Panc1 (cell line): ENCODE results near the gene MTHFD1L. TPM values are rescaled to one million over a fixed set of nuclear protein-coding genes. Genes with fewer than 3 reads are reported as not detected.

ENCODE experiments used
- ATAC-seq: fragments of 200-7000 bp; cut with Tn5 transposase; 2 replicates; pipeline ENCODE4 v1.9.1; 2020; ENCODE audit warnings: mild to moderate bottlenecking, moderate library complexity
- BruUV-seq: library from RNA; stranded (reverse); fragments of 400-500 nt; replicated peaks from 2 replicates; lab custom pipeline; 2021; lab: Mats Ljungman, UMichigan
- CTCF ChIA-PET: fragments of 300-600 bp; sonication (Branson Sonifier 250); formaldehyde crosslinking; loops from one replicate; lab custom pipeline; 2022; ENCODE audit warnings: antibody characterized with exemption; lab: Charles Lee
- POLR2A ChIA-PET: fragments of 300-600 bp; sonication (Branson Sonifier 250); formaldehyde crosslinking; loops from one replicate; lab custom pipeline; 2022; ENCODE audit warnings: antibody characterized with exemption; lab: Charles Lee
- DNase-seq: peaks from one replicate; pipeline ENCODE4 v3.0.0-alpha.2; 2010; ENCODE audit warnings: low read depth, low spot score
- H3K27ac ChIP-seq: 2 replicates; pipeline ENCODE4 v1.5.1; 2011; ENCODE audit warnings: mild to moderate bottlenecking, low read length, inconsistent platforms
- H3K27me3 ChIP-seq: fragments of 200-500 bp; sonication (Bioruptor generic); 2 replicates; pipeline ENCODE4 v1.6.0; 2014; ENCODE audit warnings: low read length, inconsistent platforms; ENCODE audit not compliant: control insufficient read depth, insufficient read depth
- H3K36me3 ChIP-seq: fragments of 200-500 bp; sonication (Bioruptor generic); 2 replicates; pipeline ENCODE4 v1.5.1; 2014; ENCODE audit warnings: inconsistent platforms, mild to moderate bottlenecking, low read length, moderate library complexity; ENCODE audit not compliant: control insufficient read depth, insufficient read depth
- H3K4me1 ChIP-seq: 2 replicates; pipeline ENCODE4 v1.5.1; 2011; ENCODE audit warnings: inconsistent platforms, mild to moderate bottlenecking, low read length, moderate library complexity; ENCODE audit not compliant: control insufficient read depth, insufficient read depth
- H3K4me3 ChIP-seq, 2 experiments: 2 replicates each; pipeline ENCODE4 v1.5.1; 2011 to 2012; ENCODE audit warnings: low read depth in 2 of 2, low read length in 2 of 2, mild to moderate bottlenecking in 2 of 2, inconsistent platforms in 1 of 2, moderate library complexity in 1 of 2
- H3K9me3 ChIP-seq: fragments of 200-500 bp; sonication (Bioruptor generic); 2 replicates; pipeline ENCODE4 v1.5.1; 2014; ENCODE audit warnings: low read depth, mild to moderate bottlenecking, inconsistent platforms, low read length, moderate library complexity; ENCODE audit not compliant: control insufficient read depth, insufficient read depth
- POLR2AphosphoS5 ChIP-seq: IDR thresholded peaks from 2 replicates; pipeline ENCODE4 v1.6.1; 2012; ENCODE audit warnings: mild to moderate bottlenecking, low read depth, low read length, moderate library complexity
- SIN3A ChIP-seq: IDR thresholded peaks from 2 replicates; pipeline ENCODE4 v1.6.1; 2012; ENCODE audit warnings: low read depth, mild to moderate bottlenecking, low read length, moderate library complexity, borderline replicate concordance; ENCODE audit not compliant: insufficient read depth
- TCF7L2 ChIP-seq: IDR thresholded peaks from 2 replicates; pipeline ENCODE4 v1.6.1; 2011; ENCODE audit warnings: mild to moderate bottlenecking, low read depth, low read length, inconsistent platforms
- in situ Hi-C: cut with HindIII; loops from 2 replicates; pipeline ENCODE4 v1.10.0; 2016; ENCODE audit warnings: low sequenced_read_pairs, low pct_unique_long_range_greater_than_20kb
- intact Hi-C: fragments of 100-400 bp; cut with micrococcal nuclease; formaldehyde crosslinking; loops from one replicate; pipeline ENCODE4 v1.10.0; 2022; ENCODE audit not compliant: unreplicated experiment
- total RNA-seq: library from RNA; stranded (reverse); gene quantifications from one replicate; pipeline ENCODE4 v1.2.1, GENCODE V29; 2021; ENCODE audit not compliant: unreplicated experiment
- TF ChIP-seq, protein P1 (sequence below): fragments of 450-650 bp; IDR thresholded peaks from 2 replicates; pipeline ENCODE4 v1.5.1; 2017; ENCODE audit warnings: mild to moderate bottlenecking
- TF ChIP-seq, protein P2 (sequence below), 2 experiments: IDR thresholded peaks; 2 replicates each; pipeline ENCODE4 v1.6.1; 2011 to 2012; ENCODE audit warnings: low read depth in 2 of 2, control low read depth in 1 of 2, low read length in 1 of 2, mild to moderate bottlenecking in 1 of 2, moderate library complexity in 1 of 2; ENCODE audit not compliant: insufficient read depth in 1 of 2

Gene MTHFD1L
- total RNA-seq, 1 experiment from 2014 or later = 76.2 TPM

DNA sequence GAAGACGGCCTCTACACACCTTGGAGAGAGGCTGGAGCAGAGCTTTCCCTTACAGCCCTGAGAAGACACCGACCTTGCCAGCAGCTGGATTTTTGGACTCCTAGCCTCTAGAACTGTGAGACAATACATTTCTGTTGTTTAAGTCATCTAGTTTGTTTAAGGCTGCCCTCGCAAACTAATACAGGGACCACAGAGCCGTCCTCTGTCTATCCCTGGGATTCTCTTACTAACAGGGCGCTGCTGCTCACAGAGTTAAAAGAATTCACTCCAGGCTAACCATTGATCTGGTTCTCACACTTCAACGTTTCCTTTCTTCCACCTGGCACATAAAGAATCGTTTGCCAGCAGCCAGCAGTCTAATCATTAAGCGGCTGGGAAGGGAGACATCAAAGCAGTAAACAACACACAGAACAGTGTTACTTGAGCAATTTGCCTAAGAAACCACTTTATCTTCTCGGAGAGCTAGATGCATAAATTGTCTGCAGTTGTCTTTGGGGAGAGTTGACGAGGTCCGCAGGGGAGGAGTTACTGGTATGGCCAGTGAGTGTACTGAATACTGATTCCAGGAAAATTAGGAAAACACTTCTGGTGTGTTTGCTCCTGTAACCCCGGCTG is 270.7 kb downstream of the MTHFD1L start:
- peaks cover 3% of the 10 kb centered on the region; the same call in 1 of the 2 replicates for H3K4me1 ChIP-seq
- no TSS peak for BruUV-seq
- TF ChIP-seq POLR2AphosphoS5 = no peak
- TF ChIP-seq SIN3A = no peak
- TF ChIP-seq, protein P1, sequence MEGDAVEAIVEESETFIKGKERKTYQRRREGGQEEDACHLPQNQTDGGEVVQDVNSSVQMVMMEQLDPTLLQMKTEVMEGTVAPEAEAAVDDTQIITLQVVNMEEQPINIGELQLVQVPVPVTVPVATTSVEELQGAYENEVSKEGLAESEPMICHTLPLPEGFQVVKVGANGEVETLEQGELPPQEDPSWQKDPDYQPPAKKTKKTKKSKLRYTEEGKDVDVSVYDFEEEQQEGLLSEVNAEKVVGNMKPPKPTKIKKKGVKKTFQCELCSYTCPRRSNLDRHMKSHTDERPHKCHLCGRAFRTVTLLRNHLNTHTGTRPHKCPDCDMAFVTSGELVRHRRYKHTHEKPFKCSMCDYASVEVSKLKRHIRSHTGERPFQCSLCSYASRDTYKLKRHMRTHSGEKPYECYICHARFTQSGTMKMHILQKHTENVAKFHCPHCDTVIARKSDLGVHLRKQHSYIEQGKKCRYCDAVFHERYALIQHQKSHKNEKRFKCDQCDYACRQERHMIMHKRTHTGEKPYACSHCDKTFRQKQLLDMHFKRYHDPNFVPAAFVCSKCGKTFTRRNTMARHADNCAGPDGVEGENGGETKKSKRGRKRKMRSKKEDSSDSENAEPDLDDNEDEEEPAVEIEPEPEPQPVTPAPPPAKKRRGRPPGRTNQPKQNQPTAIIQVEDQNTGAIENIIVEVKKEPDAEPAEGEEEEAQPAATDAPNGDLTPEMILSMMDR = no peak
- TF ChIP-seq, protein P2, sequence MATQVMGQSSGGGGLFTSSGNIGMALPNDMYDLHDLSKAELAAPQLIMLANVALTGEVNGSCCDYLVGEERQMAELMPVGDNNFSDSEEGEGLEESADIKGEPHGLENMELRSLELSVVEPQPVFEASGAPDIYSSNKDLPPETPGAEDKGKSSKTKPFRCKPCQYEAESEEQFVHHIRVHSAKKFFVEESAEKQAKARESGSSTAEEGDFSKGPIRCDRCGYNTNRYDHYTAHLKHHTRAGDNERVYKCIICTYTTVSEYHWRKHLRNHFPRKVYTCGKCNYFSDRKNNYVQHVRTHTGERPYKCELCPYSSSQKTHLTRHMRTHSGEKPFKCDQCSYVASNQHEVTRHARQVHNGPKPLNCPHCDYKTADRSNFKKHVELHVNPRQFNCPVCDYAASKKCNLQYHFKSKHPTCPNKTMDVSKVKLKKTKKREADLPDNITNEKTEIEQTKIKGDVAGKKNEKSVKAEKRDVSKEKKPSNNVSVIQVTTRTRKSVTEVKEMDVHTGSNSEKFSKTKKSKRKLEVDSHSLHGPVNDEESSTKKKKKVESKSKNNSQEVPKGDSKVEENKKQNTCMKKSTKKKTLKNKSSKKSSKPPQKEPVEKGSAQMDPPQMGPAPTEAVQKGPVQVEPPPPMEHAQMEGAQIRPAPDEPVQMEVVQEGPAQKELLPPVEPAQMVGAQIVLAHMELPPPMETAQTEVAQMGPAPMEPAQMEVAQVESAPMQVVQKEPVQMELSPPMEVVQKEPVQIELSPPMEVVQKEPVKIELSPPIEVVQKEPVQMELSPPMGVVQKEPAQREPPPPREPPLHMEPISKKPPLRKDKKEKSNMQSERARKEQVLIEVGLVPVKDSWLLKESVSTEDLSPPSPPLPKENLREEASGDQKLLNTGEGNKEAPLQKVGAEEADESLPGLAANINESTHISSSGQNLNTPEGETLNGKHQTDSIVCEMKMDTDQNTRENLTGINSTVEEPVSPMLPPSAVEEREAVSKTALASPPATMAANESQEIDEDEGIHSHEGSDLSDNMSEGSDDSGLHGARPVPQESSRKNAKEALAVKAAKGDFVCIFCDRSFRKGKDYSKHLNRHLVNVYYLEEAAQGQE (IDR thresholded peaks at IDR 0.05; ENCODE audit: insufficient read depth in 1 of 2, low read depth in 2 of 2, low read length in 1 of 2) = no peak
- no peak for TF ChIP-seq TCF7L2
- in situ Hi-C loops = no loop called here
- no peak for DNase-seq
- peak; percentile 67 for ATAC-seq
- intact Hi-C loops = no loop called here
- no peaks in the 10 kb centered on the region for H3K36me3 ChIP-seq
- peaks cover 4% of the 10 kb centered on the region; the same call in 1 of the 2 replicates for H3K9me3 ChIP-seq
- ChIA-PET CTCF (interaction anchor here (0.7 kb wide), 4 partner anchors 15 to 121 kb away, joined by 3 to 13 read pairs (median 8); no protein-coding TSS in a partner anchor), POLR2A (no interaction called here)
- no peaks in the 10 kb centered on the region for H3K27me3 ChIP-seq
- H3K27ac ChIP-seq = no peak overlapping the region
- no peak overlapping the region for H3K4me3 ChIP-seq

DNA sequence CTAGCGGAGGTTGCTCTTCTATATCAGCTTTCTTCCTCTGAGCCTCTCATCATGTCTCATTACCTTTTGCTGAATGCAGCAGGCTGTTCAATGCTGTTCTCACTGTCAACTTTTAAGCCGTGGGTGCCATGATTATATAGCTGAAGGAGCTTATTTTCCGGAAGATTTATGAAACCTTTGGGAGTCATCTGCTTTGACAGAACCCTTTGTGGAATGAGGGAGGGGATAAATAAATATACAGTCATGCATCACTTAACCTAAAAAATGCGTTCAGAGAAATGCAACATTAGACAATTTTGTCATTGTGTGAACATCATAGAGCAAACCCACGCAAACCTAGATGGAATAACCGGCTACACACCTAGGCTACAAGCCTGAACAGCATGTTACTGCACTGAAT is 272.0 kb downstream of the MTHFD1L start:
- ChIA-PET POLR2A (no interaction called here), CTCF (no interaction called here)
- TF ChIP-seq, protein P1 = no peak
- TF ChIP-seq TCF7L2 (no peak), SIN3A (no peak), POLR2AphosphoS5 (no peak)
- TF ChIP-seq, protein P2 (IDR thresholded peaks at IDR 0.05; ENCODE audit: insufficient read depth in 1 of 2, low read depth in 2 of 2, low read length in 1 of 2) = no peak

More for the DNA sequence above, 272.0 kb downstream of the MTHFD1L start:
- Histone ChIP-seq H3K27ac (no peak overlapping the region), H3K27me3 (no peaks in the 10 kb centered on the region), H3K9me3 (peaks cover 1% of the 10 kb centered on the region; the same call in 1 of the 2 replicates), H3K4me1 (peaks cover 3% of the 10 kb centered on the region; the same call in 1 of the 2 replicates), H3K4me3 (no peak overlapping the region), H3K36me3 (no peaks in the 10 kb centered on the region)
- no peak for ATAC-seq
- intact Hi-C loops (no loop called here), in situ Hi-C loops (no loop called here)
- no peak for DNase-seq
- BruUV-seq = no TSS peak
